HepG2 (cell line): ENCODE data around the gene PCDHGB1. TPM values are rescaled to one million over a fixed set of nuclear protein-coding genes. Genes with fewer than 3 reads are reported as not detected.

Experiments used
- ETV5 ChIP-seq: IDR thresholded peaks from 2 replicates; pipeline ENCODE4 v1.6.1; 2018; ENCODE audit warnings: missing biosample characterization, missing genetic modification reagents, inconsistent platforms, borderline replicate concordance
- GRHL1 ChIP-seq: sonication (generic); formaldehyde crosslinking; conservative IDR thresholded peaks from 2 replicates; pipeline ENCODE4 v1.8.0; 2022; ENCODE audit warnings: missing genetic modification reagents
- HIVEP1 ChIP-seq: sonication (generic); formaldehyde crosslinking; IDR thresholded peaks from 2 replicates; pipeline ENCODE4 v1.4.0; 2020; ENCODE audit warnings: mild to moderate bottlenecking, missing genetic modification reagents
- HNF1B ChIP-seq: sonication (generic); formaldehyde crosslinking; IDR thresholded peaks from 2 replicates; pipeline ENCODE4 v1.5.1; 2020; ENCODE audit warnings: mild to moderate bottlenecking, moderate library complexity, missing genetic modification reagents
- KAT8 ChIP-seq: IDR thresholded peaks from 2 replicates; pipeline ENCODE4 v1.6.1; 2016; ENCODE audit warnings: missing genetic modification reagents, missing compliant biosample characterization
- ONECUT2 ChIP-seq: sonication (generic); formaldehyde crosslinking; IDR thresholded peaks from 2 replicates; pipeline ENCODE4 v1.4.0; 2020; ENCODE audit warnings: missing genetic modification reagents
- PRPF4 ChIP-seq: fragments of 200-400 bp; formaldehyde crosslinking; IDR thresholded peaks from 2 replicates; pipeline ENCODE4 v1.6.1; 2016; ENCODE audit warnings: low read length, low read depth; ENCODE audit not compliant: poor library complexity, severe bottlenecking
- RAD21 ChIP-seq: fragments of 450-650 bp; formaldehyde crosslinking; IDR thresholded peaks from 2 replicates; pipeline ENCODE4 v1.5.0; 2020; ENCODE audit warnings: mild to moderate bottlenecking
- RFX5 ChIP-seq: IDR thresholded peaks from 2 replicates; pipeline ENCODE4 v1.6.1; 2011; ENCODE audit warnings: low read depth, low read length, improper control_type of control experiment
- SIX4 ChIP-seq: sonication (generic); formaldehyde crosslinking; IDR thresholded peaks from 2 replicates; pipeline ENCODE4 v1.4.0; 2020; ENCODE audit warnings: missing genetic modification reagents
- THAP9 ChIP-seq: sonication (generic); formaldehyde crosslinking; IDR thresholded peaks from 2 replicates; pipeline ENCODE4; 2020; ENCODE audit warnings: missing genetic modification reagents, mild to moderate bottlenecking, borderline replicate concordance
- ZBTB44 ChIP-seq: sonication (generic); formaldehyde crosslinking; IDR thresholded peaks from 2 replicates; pipeline ENCODE4 v1.4.0; 2020; ENCODE audit warnings: missing genetic modification reagents
- ZBTB7B ChIP-seq: sonication (generic); formaldehyde crosslinking; IDR thresholded peaks from 2 replicates; pipeline ENCODE4 v1.4.0; 2020; ENCODE audit warnings: missing genetic modification reagents
- ZFY ChIP-seq: sonication (generic); formaldehyde crosslinking; IDR thresholded peaks from 2 replicates; pipeline ENCODE4 v1.4.0; 2020; ENCODE audit warnings: missing genetic modification reagents
- ZNF367 ChIP-seq: sonication (generic); formaldehyde crosslinking; IDR thresholded peaks from 2 replicates; pipeline ENCODE4 v1.4.0; 2020; ENCODE audit warnings: missing genetic modification reagents, borderline replicate concordance
- ZNF44 ChIP-seq: sonication (generic); formaldehyde crosslinking; IDR thresholded peaks from 2 replicates; pipeline ENCODE4 v1.5.1; 2020; ENCODE audit warnings: mild to moderate bottlenecking, missing genetic modification reagents
- ZNF577 ChIP-seq: sonication (generic); formaldehyde crosslinking; IDR thresholded peaks from 2 replicates; pipeline ENCODE4 v1.4.0; 2020; ENCODE audit warnings: mild to moderate bottlenecking, low read depth, missing genetic modification reagents, borderline replicate concordance
- ZNF816 ChIP-seq: sonication (generic); formaldehyde crosslinking; IDR thresholded peaks from 2 replicates; pipeline ENCODE4 v1.8.0; 2022; ENCODE audit warnings: missing genetic modification reagents, mild to moderate bottlenecking, borderline replicate concordance
- polyA plus RNA-seq, 8 experiments: library from polyadenylated mRNA; depleted of rRNA in 3 of 8; stranded (reverse) in 7 of 8; unstranded in 1 of 8; fragments of >200 nt; fragmentation: Illumina TruSeq in 4 of 8; extraction: Trizol in 4 of 8; gene quantifications; 2 replicates each; pipeline versions ENCODE4 v1.2.1 to v1.2.3, GENCODE V29; 2011 to 2016; ENCODE audit warnings: low read depth in 4 of 8, missing spikeins in 1 of 8, mixed read lengths in 1 of 8; ENCODE audit not compliant: insufficient read depth in 1 of 8
- total RNA-seq, 5 experiments: library from RNA; depleted of rRNA; stranded (reverse); fragments of >200 nt; fragmentation: Illumina TruSeq; extraction: Trizol; gene quantifications; 2 replicates each; pipeline ENCODE4 v1.2.3, GENCODE V29; 2016; ENCODE audit warnings: low read depth in 1 of 5

Gene PCDHGB1
- total and polyA plus RNA-seq, 2 of the 13 experiments (the other 11 are each of a cell fraction or from before 2014, with no cell fraction given): 1.0 to 2.6 TPM

GRCh38 chr5:141320225-141321169 lies 29.4 kb upstream of the PCDHGB1 start, which contains the start of gene TAF7 (continued):
- TF ChIP-seq ZBTB44 (CRISPR knock-in tag) (0 out of 2 replicates have a peak, but pooled peaks have one; percentile 8), ZNF577 (CRISPR knock-in tag) (no peak), KAT8 (CRISPR knock-in tag) (peak; percentile 94), SIX4 (CRISPR knock-in tag) (no peak), ZFY (CRISPR knock-in tag) (peak; percentile 93), ZNF816 (CRISPR knock-in tag) (peak; percentile 72), ZBTB7B (CRISPR knock-in tag) (peak; percentile 49; the same call in 1 of the 2 replicates), GRHL1 (CRISPR knock-in tag) (no peak), PRPF4 (no peak), ONECUT2 (CRISPR knock-in tag) (no peak), RAD21 (no peak), RFX5 (no peak), ETV5 (CRISPR knock-in tag) (peak; percentile 77), THAP9 (peak; percentile 92), HNF1B (CRISPR knock-in tag) (peak; percentile 73), HIVEP1 (CRISPR knock-in tag) (peak; percentile 71; the same call in 1 of the 2 replicates), ZNF44 (CRISPR knock-in tag) (peak; percentile 42), ZNF367 (CRISPR knock-in tag) (no peak)
